Adipose tissue (tissue), 3 donors: Measurements from ENCODE around the gene ADIPOR2. TPM values are rescaled to one million over a fixed set of nuclear protein-coding genes. Genes with fewer than 3 reads are reported as not detected.

Experiments
- H3K27ac ChIP-seq: one replicate; pipeline ENCODE4 v1.5.1; 2013; ENCODE audit warnings: low read depth, low read length
- WGBS, 3 donors: extraction: QIAGEN DNeasy Blood & Tissue Kit; methylation state at CpG; one replicate each; pipeline ENCODE4 v1.1.7; 2013; 5-methylcytosine and 5-hydroxymethylcytosine counted together
- polyA plus RNA-seq, 3 donors: library from polyadenylated mRNA; stranded (reverse); fragments of 200-250 nt; gene quantifications; one replicate each; pipeline ENCODE4 v1.2.3, GENCODE V29; 2013
- donor health status: healthy with polysubstance abuse.
- donor health status: Bipolar disorder and iron deficiency.
- donor health status: healthy.

Gene ADIPOR2
- polyA plus RNA-seq, 3 donors = 26.7 to 125 (median 40.2) TPM

DNA sequence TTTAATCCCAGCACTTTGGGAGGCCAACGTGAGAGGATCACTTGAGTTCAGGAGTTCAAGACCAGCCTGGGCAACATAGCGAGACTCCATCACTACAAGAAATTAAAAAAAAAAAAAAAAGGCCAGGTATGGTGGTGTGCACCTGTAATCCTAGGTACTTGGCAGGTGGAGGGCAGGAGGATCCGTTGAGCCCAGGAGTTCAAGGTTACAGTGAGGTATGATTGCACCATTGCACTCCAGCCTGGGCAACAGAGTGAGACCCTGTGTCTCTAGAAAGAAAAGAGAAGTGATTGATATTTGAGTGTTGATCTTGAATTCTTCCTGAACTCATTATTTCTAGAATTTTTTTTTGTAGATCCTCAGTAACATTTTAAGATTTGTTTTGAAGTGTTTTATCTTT lies 59.4 kb downstream of the ADIPOR2 start:
- 81 to 98% (median 97%) methylated on average over 3 of the region's 3 CpGs for WGBS, 3 donors
- no peak overlapping the region for H3K27ac ChIP-seq

DNA sequence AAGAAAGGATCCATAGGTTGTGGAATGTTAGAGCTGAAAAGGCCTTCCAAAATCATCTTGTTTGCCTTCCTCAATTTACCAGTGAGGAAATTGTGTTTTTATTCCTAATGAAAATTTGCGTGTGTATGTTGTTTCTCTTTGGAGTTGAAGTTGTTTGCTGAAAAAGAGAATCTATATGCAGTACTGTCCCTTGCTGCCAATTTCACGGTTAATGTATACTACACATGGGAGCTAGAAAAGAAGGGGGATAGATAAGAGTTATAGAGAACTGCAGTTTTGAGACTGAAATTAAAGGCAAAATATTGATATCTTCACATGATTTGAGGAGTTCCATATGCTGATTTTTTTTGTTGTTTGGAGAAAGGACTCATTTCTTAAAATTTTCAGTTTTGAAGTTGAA lies 67.5 kb downstream of the ADIPOR2 start:
- WGBS, 3 donors = 89 to 94% (median 90%) methylated on average over 2 of the region's 2 CpGs

GRCh38 chr12:1758887-1759286 lies 68.0 kb downstream of the ADIPOR2 start:
- 36 to 75% (median 67%) methylated on average over 4 of the region's 4 CpGs for WGBS, 3 donors
- H3K27ac ChIP-seq = no peak overlapping the region

More for the DNA sequence above, 67.5 kb downstream of the ADIPOR2 start:
- H3K27ac ChIP-seq = no peak overlapping the region

DNA sequence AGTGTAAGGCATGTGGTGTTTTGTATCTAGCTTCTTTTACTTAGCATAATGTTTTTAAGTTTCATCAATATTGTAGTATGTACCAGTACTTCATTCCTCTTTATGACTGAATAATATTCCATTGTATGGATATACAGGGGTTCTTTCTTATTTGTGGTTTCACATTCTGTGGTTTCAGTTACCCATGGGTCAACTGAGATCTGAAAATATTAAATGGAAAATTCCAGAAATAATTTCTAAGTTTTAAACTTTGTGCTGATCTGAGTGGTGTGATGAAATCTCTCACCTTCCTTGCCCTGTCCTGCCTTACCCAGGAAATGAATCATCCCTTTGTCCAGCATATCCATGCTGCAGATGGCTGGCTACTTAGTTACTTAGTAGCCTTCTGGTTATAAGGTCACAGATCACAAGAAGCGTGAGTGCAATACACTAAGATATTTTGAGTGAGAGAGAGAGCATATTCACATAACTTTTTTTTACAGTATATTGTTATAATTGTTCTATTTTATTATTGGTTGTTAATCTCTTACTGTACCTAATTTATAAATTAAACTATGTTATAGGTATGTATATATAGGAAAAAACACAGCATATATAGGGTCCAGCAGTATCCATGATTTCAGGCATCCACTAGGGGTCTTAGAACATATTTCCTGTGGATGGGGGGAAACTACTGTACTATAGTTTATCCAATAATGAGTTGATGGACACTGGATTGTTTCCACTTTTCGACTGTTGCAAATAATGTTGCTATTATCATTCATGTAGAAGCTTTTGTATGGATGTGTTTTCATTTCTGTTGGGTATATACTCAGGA lies 69.9 kb downstream of the ADIPOR2 start:
- no peak overlapping the region for H3K27ac ChIP-seq
- 86 to 94% (median 90%) methylated on average over 2 of the region's 2 CpGs for WGBS, 3 donors

GRCh38 chr12:1761857-1762256 lies 71.0 kb downstream of the ADIPOR2 start:
- no peak overlapping the region for H3K27ac ChIP-seq
- 76 to 96% (median 81%) methylated on average over 3 of the region's 3 CpGs for WGBS, 3 donors

GRCh38 chr12:1763153-1763552 lies 72.3 kb downstream of the ADIPOR2 start:
- H3K27ac ChIP-seq = no peak overlapping the region
- WGBS, 3 donors = 62 to 95% (median 77%) methylated on average over 2 of the region's 2 CpGs

- no peak overlapping the region for H3K27ac ChIP-seq
- 57 to 96% (median 87%) methylated on average over 1 of the region's 1 CpG for WGBS, 3 donors
Observed at GRCh38 chr12:1766110-1766509, 75.2 kb downstream of the ADIPOR2 start.

- H3K27ac ChIP-seq = no peak overlapping the region
- WGBS, 3 donors = 85 to 99% (median 98%) methylated on average over 1 of the region's 1 CpG
Observed at GRCh38 chr12:1767407-1768090, 76.7 kb downstream of the ADIPOR2 start.

GRCh38 chr12:1768615-1769014 lies 77.7 kb downstream of the ADIPOR2 start:
- 82 to 94% (median 88%) methylated on average over 1 of the region's 1 CpG for WGBS, 3 donors
- no peak overlapping the region for H3K27ac ChIP-seq

- WGBS, 3 donors = 75 to 88% (median 84%) methylated on average over 8 of the region's 8 CpGs
Observed at GRCh38 chr12:1769809-1770494, 79.1 kb downstream of the ADIPOR2 start.

GRCh38 chr12:1773937-1774655 lies 83.2 kb downstream of the ADIPOR2 start:
- 58 to 75% (median 74%) methylated on average over 4 of the region's 4 CpGs for WGBS, 3 donors
- no peak overlapping the region for H3K27ac ChIP-seq

More at GRCh38 chr12:1769809-1770494, 79.1 kb downstream of the ADIPOR2 start:
- no peak overlapping the region for H3K27ac ChIP-seq

- no peak overlapping the region for H3K27ac ChIP-seq
- 71 to 86% (median 80%) methylated on average over 4 of the region's 4 CpGs for WGBS, 3 donors
Observed at GRCh38 chr12:1776170-1776921, 85.5 kb downstream of the ADIPOR2 start.

- WGBS, 3 donors = 80 to 96% (median 81%) methylated on average over 5 of the region's 5 CpGs
- H3K27ac ChIP-seq = no peak overlapping the region
Observed at GRCh38 chr12:1777798-1778197, 86.9 kb downstream of the ADIPOR2 start.

DNA sequence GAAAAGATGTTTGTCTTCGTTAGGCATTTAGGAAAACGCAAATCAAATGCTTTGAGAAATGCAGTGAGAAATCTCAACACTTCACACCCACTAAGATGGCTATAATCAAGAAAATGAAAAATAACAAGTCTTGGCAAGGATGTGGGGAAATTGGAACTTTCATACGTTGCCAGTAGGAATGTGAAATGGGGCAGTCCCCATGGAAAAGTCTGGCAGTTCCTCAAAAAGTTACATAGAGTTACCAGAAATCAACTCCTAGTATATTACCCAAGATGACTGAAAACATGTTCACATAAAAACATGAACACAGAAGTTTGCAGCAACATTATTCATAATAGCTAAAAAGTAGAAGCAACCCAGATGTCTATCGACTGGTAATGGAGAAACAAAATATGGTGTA lies 88.0 kb downstream of the ADIPOR2 start:
- 61 to 84% (median 64%) methylated on average over 4 of the region's 4 CpGs for WGBS, 3 donors
- no peak overlapping the region for H3K27ac ChIP-seq

GRCh38 chr12:1779783-1780182 lies 88.9 kb downstream of the ADIPOR2 start:
- 38 to 53% (median 41%) methylated on average over 1 of the region's 1 CpG for WGBS, 3 donors
- H3K27ac ChIP-seq = no peak overlapping the region

GRCh38 chr12:1781772-1782171 lies 90.9 kb downstream of the ADIPOR2 start:
- no peak overlapping the region for H3K27ac ChIP-seq
- WGBS, 3 donors = 33 to 70% (median 38%) methylated on average over 2 of the region's 2 CpGs

DNA sequence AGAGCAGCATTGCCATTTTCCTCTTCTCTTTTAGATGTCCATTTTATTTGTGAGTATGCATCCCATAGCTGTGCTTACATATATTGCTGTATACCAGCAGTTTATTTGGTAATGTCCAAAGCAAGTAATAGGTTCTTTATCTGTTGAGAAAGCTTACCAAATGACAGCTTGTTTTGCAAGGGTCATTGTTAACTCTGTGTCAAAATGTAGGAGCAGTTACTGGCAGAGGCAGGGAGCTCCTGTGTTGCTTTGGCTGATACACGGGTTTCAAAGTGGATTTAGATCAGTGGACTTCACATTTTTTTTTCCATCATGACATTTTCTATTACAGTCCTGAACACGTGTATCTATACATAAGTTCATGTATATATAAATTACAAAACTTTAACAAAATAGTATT lies 91.3 kb downstream of the ADIPOR2 start:
- 49 to 61% (median 58%) methylated on average over 2 of the region's 2 CpGs for WGBS, 3 donors
- H3K27ac ChIP-seq = no peak overlapping the region

- H3K27ac ChIP-seq = no peak overlapping the region
- WGBS, 3 donors = 68 to 80% (median 78%) methylated on average over 6 of the region's 6 CpGs
Observed at GRCh38 chr12:1787714-1788113, 96.8 kb downstream of the ADIPOR2 start.
